ENCODE results near the gene USP7.

The USP7 gene

DNA sequence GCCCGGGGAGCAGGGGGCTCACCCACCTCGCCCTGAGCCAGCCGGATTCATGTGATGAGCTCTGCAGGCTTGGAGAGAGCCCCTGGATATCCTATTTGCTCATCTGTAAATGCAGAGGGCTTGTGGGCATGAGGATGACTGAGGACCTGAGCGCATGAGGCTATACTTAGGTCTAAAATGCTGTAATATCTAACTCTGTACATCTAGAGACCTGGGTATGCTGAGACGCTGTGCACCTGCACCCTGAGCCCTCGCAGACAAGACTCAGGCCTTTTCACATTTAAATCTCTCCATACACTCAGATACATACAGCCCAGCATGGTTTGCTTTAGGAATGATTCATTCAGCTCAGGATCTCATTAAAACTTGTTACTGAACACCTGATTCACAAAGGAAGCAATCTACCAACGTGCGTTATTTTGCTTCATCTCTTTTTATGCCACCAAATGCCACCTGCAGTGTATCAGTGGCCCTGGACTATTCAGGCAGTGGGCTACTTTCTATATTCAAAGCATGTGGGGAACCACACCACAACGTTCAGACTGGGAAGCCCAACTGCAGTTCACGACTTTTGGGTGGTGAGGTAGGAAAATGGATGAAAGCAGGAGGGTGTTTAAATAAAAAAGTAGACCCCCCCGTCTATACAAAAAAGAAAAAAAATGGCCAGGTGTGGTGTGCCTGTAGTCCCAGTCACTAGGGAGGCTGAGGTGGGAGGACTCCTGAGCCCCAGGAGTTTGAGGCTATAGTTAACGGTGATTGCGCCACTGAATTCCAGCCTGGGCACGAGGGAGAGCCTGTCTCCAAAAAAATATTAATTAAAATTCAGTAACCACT, 12.0 kb downstream of the USP7 start:
- no peak for DNase-seq

DNA sequence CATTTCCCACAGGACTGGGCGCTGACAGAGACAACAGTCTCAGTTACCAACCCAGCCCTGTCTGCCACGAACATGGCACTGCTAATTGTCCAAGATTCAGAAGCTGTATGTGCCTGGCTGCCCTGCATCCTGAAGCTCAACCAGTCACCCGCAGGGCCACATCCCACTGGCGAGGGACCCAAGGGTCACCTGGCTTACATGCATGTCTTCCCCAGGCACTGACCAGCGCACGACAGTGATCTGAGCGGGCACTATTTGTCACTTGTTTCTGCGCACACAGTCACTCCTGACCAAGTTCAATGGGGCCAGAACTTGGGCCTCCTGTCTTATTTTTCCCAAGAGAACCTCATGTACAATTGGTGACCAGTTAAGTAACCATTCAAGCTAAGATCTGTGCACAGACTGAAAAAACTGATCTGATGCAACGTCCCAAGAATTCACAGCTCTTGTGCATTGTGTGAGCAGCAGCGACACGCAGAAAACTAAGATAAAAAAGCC, 13.1 kb downstream of the USP7 start:
- no peak for DNase-seq

DNA sequence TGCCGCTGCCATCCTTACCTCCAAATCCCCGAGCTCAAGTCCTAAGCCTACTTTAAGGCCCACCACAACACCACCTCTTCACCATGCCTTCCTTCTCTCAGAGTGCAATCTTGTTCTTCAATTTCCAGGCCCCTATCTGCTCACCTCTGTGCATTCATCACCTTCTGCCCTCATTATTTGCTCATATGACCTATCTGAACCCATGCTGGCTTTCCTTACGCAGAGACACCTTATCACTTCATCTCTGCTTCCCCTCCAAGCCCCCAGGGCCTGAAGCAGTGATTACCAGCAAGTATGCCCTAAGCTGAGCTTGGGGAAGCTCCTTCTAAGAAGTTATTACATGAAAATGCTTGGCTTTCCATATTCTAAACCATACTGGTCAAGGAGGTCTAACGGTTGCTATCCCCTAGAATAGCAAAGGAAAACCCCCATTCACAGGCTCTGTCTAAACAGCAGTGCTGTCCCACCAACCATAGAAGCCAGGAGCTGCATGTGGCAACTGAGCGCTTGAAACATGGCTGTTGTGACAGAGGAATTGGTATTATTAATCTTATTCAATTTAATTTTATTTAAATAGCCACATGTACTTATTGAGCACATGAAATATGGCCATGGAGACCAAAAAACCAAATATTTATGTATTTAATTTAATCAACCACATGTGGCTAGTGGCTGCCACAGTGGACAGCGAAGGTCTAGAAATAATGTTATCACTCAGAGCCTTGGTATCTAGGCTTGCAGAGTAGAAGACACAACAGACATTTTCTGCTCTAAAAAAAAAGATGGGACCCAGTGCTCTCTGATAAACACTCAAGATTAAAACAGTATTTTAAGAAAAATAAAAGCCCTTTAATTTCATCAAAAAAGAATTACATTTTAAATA, 13.9 kb downstream of the USP7 start:
- no peak for DNase-seq

DNA sequence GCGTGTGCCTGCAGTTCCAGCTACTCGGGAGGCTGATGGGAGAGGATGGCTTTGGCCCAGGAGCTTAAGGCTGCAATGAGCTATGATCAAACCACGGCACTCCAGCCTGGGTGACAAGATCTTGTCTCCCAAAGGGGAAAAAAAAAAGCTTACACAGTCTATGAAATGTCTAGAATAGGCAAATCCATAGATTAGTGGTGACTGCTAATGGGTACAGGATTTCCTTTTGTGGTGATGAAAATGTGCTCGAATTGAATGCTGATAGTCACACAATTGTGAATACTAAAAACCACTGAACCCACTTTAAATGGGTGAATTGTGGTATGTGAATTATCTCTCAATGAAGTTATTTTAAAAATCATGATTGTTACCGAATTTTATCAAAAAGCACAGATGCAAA, 14.9 kb downstream of the USP7 start:
- no peak for DNase-seq

DNA sequence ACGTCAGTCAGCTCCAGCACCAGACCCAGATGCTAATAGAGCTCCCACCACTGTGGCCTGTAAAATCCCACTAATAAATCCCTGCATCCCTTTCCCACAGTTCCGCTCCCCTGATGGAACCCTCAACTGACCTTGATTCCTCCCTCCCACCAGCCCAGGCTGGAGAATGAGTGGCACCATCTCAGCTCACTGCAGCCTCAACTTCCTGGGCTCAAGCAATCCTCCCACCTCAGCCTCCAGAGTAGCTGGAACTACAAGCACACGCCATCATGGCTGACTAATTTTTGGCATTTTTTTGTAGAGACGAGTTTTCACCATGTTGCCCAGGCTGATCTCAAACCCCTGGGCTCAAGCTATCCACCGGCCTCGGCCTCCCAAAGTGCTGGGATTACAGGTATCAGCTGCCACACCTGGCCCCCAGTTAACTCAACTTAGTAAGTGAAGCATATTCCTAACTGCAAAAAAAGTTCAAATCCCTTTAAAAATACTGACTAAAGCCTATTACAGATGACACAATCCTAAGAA, 15.6 kb downstream of the USP7 start:
- DNase-seq, result no peak

DNA sequence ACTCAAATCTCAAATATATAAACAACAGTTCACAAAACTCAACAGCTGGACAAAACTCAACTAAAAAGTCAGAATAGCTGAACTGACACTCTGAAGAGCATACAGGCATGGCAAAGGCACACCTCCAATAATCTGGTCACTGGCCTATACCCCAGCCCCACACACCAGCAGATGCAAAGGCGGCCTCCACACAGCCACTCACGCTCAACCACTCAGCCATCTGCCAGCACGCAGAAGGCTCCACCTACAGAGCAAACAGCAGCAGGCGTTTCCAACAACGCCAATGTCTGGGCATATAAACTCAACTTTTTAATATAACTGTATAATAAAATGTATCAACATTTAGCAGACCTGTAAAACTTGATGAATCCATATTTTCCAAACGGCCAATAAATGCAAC, 17.2 kb downstream of the USP7 start:
- no peak for DNase-seq

DNA sequence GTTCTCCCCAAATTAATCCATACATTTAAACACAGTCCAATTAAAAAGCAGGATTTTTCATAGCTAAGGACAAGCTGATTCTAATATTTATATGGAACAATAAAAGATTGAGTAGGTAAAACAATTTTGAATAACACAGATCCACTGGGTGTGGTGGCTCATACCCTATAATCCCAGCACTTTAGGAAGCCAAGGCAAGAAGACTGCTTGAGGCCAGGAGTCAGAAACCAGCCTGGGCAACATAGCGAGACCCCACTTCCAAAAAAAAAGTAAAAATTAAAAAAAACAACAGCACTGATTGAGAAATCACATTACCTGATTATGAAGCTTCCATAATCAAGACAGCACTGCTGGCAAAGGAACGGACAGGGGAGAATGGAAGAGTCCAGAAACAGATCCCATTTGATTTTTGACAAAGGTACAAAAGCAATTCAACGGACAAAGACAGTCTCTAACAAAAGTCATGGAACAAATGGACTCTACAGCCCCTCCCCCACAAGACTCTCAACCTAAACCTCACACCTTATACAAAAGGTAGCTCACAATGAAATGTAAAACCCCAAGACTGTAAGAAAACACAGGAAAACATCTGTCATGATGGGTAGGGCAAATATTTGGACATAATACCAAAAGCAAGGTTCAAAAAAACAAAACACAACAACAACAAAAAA, 17.9 kb downstream of the USP7 start:
- no peak for DNase-seq

DNA sequence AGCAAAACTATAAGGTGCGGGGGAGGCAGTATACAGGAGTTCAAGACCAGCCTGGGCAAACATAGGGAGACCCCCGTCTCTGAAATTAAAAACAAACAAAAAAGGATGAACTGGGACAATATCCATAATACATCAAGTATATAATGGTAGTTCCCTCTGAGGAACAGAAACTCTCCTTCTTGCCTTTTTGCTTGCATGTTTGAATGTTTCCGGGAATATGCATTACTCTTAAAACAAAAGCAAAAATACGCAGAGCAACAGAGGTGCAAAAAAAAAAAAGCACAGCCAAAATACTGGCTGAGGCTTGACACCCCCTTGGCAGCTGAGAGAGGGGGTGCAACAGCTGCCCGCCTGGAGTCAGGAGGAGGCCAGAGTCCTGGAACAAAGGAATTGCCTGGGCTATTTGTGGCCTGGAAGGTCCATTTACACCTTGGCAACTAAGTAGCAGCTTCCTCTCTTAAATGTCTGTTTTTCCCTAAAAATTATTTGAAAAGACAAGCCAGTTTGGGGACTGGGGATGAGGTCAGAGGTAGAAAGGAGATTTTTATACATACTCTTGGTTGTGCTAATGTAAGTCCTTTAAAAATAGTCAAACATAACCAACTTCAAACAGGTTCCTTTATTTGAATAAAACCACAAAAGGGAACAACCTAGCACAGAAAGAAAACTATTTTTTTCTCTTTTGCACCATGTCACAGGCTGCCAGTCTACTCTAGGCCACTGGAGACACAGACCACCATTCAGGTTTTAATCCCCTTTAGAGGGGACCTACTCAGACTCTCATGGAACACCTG, 19.5 kb downstream of the USP7 start:
- no peak for DNase-seq

DNA sequence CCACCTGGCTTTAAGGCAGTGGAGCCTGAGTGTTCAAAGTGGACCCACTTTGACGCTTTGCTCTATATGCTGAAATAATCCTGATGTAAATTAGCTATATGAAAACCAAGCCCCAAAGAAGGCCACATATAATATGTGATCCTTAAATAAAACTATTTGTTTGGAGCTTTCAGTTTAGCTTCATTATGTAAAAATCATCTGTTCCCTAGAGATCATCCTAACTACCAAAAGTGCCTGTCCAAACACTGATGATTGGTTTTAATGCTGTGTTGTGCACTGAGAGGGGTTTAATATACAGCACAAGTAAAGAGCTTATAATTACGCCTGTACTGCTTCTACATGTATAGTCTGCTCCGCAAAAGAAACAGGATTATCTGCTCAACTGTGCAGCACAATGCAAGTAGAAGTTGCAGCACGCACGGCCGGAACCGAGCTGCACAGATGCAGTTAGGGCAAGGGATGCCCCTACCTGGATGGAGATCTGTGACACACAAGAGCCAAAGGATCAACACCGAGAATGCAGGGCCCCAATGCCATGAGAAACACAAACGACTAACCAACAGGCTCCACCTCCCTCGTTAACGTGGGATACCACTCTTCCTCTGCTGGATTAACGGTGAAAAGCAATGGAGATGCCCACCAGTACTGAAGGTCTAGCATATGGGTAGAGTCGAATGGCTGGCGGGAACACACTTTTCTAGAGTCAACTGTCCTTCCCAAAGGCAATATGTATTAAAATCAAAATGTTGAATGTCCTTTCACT, 20.5 kb downstream of the USP7 start:
- no peak for DNase-seq

DNA sequence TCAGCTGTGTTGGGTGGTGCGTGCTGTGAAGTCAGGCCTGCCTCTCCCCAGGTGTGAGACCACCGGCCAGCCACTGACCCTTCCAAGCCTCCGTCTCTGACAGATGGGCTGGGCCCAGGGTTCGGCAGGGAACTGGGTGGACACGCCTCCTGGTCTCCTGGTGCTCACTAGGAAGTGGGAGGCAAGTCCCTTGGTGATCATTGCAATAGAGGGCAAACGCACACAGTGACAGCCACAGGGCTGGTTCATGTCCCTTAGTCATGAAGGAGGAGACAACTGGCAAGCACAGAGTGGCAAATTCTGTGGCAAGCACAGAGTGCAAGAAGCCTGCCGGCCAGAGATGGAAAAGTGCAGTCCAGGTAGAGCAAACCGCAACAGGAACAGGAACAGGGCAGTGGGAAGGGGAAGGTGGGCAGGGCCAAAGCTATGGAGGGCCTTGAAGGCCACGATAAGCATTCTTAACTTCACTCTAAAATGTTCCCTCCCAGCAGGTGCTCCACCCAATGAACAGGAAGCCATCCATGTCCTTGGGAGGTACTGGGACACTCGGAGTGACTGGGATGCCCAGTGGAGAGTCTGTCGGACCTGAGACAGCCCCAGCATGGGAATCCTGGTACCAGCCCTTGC, 21.9 kb downstream of the USP7 start:
- DNase-seq, result no peak

DNA sequence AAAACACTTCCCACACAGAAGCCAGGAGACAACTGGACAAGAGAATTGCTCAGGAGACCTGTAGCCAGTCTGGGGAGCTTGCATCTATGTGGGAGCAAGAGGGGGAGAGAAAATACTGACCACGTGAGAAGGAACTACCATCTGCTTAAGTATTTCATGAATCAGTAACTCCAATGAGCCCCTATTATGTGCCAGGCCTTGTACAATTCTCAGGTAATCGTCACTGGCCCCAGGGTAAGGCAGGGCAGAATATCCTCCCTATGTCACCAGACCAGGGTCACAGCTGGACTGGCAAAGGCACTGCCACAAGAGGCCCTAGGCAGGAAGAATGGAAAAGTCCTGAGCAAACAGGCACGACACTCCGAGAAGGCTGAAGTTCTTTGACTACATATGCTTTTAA, 25.9 kb downstream of the USP7 start:
- no peak for DNase-seq

DNA sequence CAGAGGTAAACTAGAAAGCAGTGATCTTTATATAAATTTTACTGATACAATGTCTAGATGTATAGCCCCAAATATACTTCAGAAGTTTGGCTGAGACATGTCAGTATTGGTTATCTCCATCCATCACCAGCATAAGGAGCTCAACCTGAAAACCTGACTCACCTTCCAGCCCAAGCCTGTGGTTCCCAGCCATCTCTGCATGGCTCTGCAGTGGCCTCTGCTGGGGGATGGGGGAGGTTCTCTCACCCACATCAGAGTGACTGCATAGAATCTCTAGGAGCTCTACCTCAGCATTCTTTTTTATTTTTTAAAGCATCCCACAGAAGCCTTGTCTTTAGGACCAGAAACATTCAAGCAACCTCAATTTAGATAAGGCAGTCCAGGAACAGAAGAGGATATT, 27.3 kb downstream of the USP7 start:
- no peak for DNase-seq

DNA sequence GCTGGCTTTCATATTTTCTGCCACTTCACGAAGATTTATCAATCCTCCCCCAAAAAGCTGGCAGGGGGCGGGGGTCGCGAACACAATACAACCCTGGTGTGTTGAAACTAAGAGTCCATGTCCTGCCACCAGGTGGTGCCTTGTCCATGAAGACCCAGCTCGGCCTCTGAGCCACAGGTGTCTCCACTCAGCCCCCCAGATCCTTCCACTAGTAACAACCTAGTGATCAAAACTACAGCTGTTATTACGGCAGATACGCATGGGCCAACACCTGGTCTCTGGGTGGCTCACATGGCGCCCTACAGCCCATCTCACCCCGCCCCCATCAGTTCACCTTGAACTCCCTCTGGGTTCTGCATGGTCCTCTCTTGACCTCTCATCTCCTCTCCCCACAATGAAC, 27.7 kb downstream of the USP7 start:
- no peak for DNase-seq

DNA sequence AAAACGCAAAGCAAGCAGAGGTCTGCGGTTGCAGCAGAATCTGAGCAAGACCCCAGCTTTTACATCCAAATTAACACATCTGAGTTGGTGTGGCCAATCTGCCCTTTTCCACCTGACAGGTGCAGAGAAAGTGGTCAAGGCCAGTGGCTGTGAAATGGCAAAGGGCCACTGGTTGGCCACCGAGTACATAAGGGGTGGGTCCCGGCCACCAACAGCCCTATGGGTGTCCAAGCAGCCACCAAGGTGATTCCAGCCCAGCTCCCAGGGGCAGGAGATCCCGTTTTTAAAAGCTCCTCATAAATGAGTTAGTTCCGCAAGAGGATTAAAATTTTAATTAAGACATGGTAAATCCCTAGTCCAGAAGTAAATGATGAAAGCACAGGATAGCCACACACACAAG, 29.1 kb downstream of the USP7 start:
- DNase-seq, result no peak

DNA sequence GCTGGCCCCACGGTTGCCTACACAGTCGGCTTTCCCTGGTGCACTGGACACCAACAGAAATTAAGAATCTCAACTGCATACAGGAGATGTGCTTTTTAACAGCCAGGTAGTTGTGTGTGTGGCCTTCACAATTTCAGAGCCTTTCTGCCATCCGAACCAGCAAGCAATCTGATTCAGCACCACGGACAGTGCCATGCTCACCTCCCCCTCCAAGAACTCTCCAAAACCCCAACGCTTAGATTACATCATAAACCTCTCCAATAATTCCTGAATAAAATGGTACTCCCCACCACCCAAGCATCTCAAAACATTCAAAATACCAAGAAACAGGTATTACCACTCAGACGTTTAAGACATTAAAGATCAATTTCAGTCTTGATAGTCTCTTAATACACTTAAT, 31.8 kb downstream of the USP7 start:
- DNase-seq, result no peak

DNA sequence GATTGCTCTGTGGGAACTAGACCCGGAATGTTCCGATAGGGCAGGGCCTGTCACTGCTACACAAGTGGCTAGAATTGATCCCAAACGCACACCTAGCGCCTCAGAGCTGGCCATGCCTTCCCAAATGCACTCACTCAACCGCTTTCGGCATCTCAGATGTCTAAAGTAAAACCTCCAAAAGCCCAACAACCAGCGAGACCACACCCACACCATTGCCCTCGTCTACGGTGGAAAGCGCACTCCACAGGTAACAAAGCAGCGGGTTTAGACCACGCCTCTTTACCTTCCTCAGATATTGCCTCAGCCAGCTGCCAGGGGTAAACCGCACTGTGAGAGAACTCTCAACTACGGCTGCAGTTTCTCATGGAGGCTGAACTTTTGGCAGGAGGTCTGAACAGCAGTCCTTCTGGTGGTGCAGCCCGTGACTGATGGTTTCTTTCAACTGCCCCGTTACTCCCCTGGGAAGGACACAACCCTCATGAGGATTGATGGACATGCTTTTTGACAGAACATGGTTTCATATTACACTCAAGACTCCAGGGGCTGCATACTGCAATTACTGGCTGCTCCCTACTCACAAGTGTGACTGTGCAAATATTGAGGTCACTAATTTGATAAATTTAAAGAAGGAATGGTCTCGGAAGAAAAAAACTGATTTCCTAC, 34.5 kb downstream of the USP7 start:
- no peak for DNase-seq

DNA sequence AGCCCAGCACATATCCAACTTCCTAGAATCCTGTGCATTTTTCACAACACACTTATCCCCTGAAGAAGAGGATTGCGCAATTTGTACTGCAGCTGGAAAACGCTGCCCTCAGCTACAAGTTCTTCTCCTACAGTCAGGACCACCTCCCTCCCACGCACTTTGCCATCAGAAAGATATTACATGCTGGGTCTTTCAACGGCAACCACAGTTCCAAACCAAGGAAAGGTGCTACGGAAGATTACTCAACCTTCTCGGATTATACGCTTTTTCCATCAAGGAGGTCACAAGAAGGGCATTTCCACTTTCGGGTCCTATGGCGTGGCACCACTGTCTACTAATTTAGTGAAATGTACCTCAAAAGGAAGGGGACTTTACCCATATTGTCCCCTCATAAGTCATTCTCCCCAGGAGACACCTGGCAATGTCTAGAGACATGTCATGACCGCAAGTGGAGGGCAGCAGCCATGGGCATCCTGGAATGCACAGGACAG, 35.2 kb downstream of the USP7 start:
- DNase-seq, result no peak

DNA sequence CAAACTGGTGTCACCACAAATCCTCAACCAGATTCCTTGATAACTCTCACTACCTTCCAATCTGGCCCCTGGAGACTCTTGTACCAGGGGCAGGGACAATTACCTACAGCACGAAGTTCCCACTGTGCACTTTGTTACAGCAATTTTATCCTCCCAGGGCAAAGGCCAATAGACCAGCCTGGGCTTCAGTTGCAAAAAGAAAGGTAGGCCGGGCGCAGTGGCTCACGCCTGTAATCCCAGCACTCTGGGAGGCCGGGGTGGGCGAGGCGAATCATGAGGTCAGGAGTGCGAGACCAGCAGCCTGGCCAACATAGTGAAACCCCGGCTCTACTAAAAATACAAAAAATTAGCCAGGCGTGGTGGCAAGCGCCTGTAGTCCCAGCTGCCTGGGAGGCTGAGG, 36.9 kb downstream of the USP7 start:
- no peak for DNase-seq

DNA sequence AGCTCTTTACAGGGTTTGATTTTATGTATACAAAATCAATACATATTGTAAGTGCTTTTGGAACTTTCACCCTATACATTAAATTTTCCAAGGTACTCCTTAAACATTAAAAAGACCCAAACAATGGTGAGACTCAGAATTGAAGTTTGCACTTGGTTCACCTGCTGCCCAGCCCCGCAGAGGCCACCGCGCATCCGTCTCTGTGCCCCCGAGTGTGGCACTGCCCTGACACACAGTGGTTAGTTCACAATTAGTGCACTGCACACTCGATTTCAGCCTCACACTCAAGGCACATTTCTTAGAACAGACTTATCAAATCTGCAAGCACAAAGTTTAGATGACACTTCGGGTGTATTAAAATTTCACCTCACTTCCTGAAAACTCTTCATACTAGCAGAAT, 38.3 kb downstream of the USP7 start:
- DNase-seq, result no peak

DNA sequence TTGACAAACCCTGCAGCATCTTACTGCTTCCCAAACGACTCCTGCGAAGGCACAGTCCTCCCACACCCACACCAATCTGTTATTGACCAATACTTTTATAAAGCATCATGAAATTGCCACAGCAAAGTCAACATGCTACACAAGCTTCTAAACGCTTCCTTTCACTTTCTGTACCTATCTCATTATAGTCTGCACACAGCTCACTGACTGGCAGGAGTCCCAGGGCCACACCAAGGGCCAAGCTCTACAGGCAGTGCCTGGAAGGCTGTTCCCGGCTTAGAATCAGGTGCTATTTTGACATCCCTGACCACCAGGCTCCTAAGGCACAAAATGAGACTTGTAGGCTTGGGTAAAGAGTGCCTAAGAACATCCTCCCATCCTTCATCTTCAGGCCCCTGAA, 39.5 kb downstream of the USP7 start:
- DNase-seq, result no peak

Data from NCI-H446 treated with DMSO at 0.1 percent for 48 hours (cell line).